HuH-7.5 (cell line): ENCODE measurements around the gene ANKRD44.

Experiments
- DNase-seq: peaks from one replicate; pipeline ENCODE4 v3.0.0; 2011; ENCODE audit warnings: low spot score

Gene ANKRD44

GRCh38 chr2:197144183-197144582 lies 166.4 kb downstream of the ANKRD44 start:
- DNase-seq = no peak

GRCh38 chr2:197141702-197142473 lies 168.7 kb downstream of the ANKRD44 start:
- DNase-seq = no peak

GRCh38 chr2:197140045-197140444 lies 170.5 kb downstream of the ANKRD44 start:
- DNase-seq = no peak

- no peak for DNase-seq
These were observed 172.1 kb downstream of the ANKRD44 start for GRCh38 chr2:197138506-197138905.

GRCh38 chr2:197137826-197138477 lies 172.6 kb downstream of the ANKRD44 start:
- no peak for DNase-seq

GRCh38 chr2:197137231-197137630 lies 173.3 kb downstream of the ANKRD44 start:
- no peak for DNase-seq

GRCh38 chr2:197136452-197136851 lies 174.1 kb downstream of the ANKRD44 start:
- DNase-seq = no peak

- no peak for DNase-seq
These were observed 174.8 kb downstream of the ANKRD44 start for GRCh38 chr2:197135806-197136205.

- peak; percentile 19 for DNase-seq
These were observed 176.4 kb downstream of the ANKRD44 start for GRCh38 chr2:197134206-197134605.

- DNase-seq = no peak
These were observed 179.1 kb downstream of the ANKRD44 start for GRCh38 chr2:197131558-197131855.

GRCh38 chr2:197130318-197130717 lies 180.3 kb downstream of the ANKRD44 start:
- no peak for DNase-seq

GRCh38 chr2:197128897-197129296 lies 181.7 kb downstream of the ANKRD44 start:
- no peak for DNase-seq

GRCh38 chr2:197128126-197128525 lies 182.5 kb downstream of the ANKRD44 start:
- no peak for DNase-seq

GRCh38 chr2:197126630-197127352 lies 183.8 kb downstream of the ANKRD44 start:
- no peak for DNase-seq

GRCh38 chr2:197124639-197125390 lies 185.8 kb downstream of the ANKRD44 start:
- DNase-seq = no peak

- no peak for DNase-seq
These were observed 187.8 kb downstream of the ANKRD44 start for GRCh38 chr2:197122821-197123220.

- DNase-seq = no peak
These were observed 188.7 kb downstream of the ANKRD44 start for GRCh38 chr2:197121756-197122385.

- no peak for DNase-seq
These were observed 189.3 kb downstream of the ANKRD44 start for GRCh38 chr2:197121255-197121654.

GRCh38 chr2:197116306-197116879 lies 194.2 kb downstream of the ANKRD44 start:
- no peak for DNase-seq

GRCh38 chr2:197115325-197115724 lies 195.3 kb downstream of the ANKRD44 start:
- no peak for DNase-seq

GRCh38 chr2:197113275-197113711 lies 197.3 kb downstream of the ANKRD44 start:
- no peak for DNase-seq

- DNase-seq = no peak
These were observed 201.3 kb downstream of the ANKRD44 start for GRCh38 chr2:197109326-197109725.
